HL-60 (cell line): ENCODE data around the gene NUDT2.

Experiments
- DNase-seq, 2 experiments: peaks; one replicate each; pipeline ENCODE4 v3.0.0-alpha.2; 2010 to 2020; ENCODE audit warnings: low read depth in 1 of 2, low spot score in 1 of 2
- H3K27ac ChIP-seq: fragments of 250-450 bp; sonication (Bioruptor Pico); replicated peaks from 2 replicates; pipeline ENCODE4 v1.5.1; 2020; ENCODE audit warnings: mild to moderate bottlenecking, moderate library complexity
- H3K27me3 ChIP-seq: fragments of 250-450 bp; sonication (Bioruptor Pico); 2 replicates; pipeline ENCODE4 v1.5.1; 2021; ENCODE audit warnings: mild to moderate bottlenecking, moderate library complexity; ENCODE audit not compliant: insufficient read depth, poor library complexity, severe bottlenecking
- H3K4me3 ChIP-seq: replicated peaks from 2 replicates; pipeline ENCODE4 v1.5.1; 2011; ENCODE audit warnings: mild to moderate bottlenecking, control low read depth, low read length; ENCODE audit not compliant: insufficient read depth
- CTCF ChIP-seq: IDR thresholded peaks from one replicate; pipeline ENCODE4 v1.5.1; 2011; ENCODE audit warnings: low read length, control low read depth, inconsistent platforms; ENCODE audit not compliant: insufficient read depth
- GABPA ChIP-seq: IDR thresholded peaks from 2 replicates; pipeline ENCODE4 v1.6.1; 2012; ENCODE audit warnings: low read depth
- POLR2AphosphoS5 ChIP-seq: IDR thresholded peaks from 2 replicates; pipeline ENCODE4 v1.6.1; 2012; ENCODE audit warnings: low read depth
- REST ChIP-seq: IDR thresholded peaks from 2 replicates; pipeline ENCODE4 v1.6.1; 2012; ENCODE audit warnings: low read depth; ENCODE audit not compliant: insufficient replicate concordance
- SPI1 ChIP-seq: IDR thresholded peaks from 2 replicates; pipeline ENCODE4 v1.6.1; 2012; ENCODE audit warnings: low read depth, mild to moderate bottlenecking, borderline replicate concordance

Gene NUDT2

GRCh38 chr9:34380511-34381315, 51.3 kb downstream of the NUDT2 start:
- DNase-seq: peak; percentile 56 to 74
- H3K27me3 ChIP-seq: peaks cover 11% of the 10 kb centered on the region
- H3K4me3 ChIP-seq: peak overlapping the region; percentile 48
- TF ChIP-seq CTCF (no peak), POLR2AphosphoS5 (no peak), REST (no peak), SPI1 (no peak), GABPA (no peak)
- no peak overlapping the region for H3K27ac ChIP-seq

GRCh38 chr9:34381323-34381722, 52.0 kb downstream of the NUDT2 start:
- Histone ChIP-seq H3K4me3 (no peak overlapping the region; the same call in 1 of the 2 replicates), H3K27me3 (peaks cover 11% of the 10 kb centered on the region), H3K27ac (no peak overlapping the region)
- DNase-seq: no peak
- TF ChIP-seq GABPA (no peak), SPI1 (no peak), REST (no peak), CTCF (no peak), POLR2AphosphoS5 (no peak)

GRCh38 chr9:34382054-34382453, 52.7 kb downstream of the NUDT2 start:
- peaks cover 11% of the 10 kb centered on the region for H3K27me3 ChIP-seq
- H3K4me3 ChIP-seq: no peak overlapping the region
- TF ChIP-seq GABPA (no peak), POLR2AphosphoS5 (no peak), CTCF (no peak)
- H3K27ac ChIP-seq: no peak overlapping the region
- DNase-seq: no peak
